GM12891 (cell line): Measurements from ENCODE around the gene ETV4.

Experiments
- POLR2A ChIP-seq: IDR thresholded peaks from 2 replicates; pipeline ENCODE4 v1.6.1; 2011; ENCODE audit warnings: low read depth, low read length, control low read depth
- POLR2AphosphoS5 ChIP-seq: IDR thresholded peaks from 2 replicates; pipeline ENCODE4 v1.6.1; 2011; ENCODE audit warnings: low read depth, low read length, control low read depth
- SPI1 ChIP-seq: IDR thresholded peaks from 2 replicates; pipeline ENCODE4 v1.6.1; 2011; ENCODE audit warnings: low read depth, low read length, control low read depth
- TAF1 ChIP-seq: IDR thresholded peaks from 2 replicates; pipeline ENCODE4 v1.6.1; 2011; ENCODE audit warnings: low read depth, low read length, control low read depth

GRCh38 chr17:43536236-43536992 lies 9.7 kb downstream of the ETV4 start:
- TF ChIP-seq POLR2A (no peak), POLR2AphosphoS5 (no peak), SPI1 (no peak), TAF1 (no peak)
